ENCODE data around the gene KCNV2.

- TF ChIP-seq, protein P1, sequence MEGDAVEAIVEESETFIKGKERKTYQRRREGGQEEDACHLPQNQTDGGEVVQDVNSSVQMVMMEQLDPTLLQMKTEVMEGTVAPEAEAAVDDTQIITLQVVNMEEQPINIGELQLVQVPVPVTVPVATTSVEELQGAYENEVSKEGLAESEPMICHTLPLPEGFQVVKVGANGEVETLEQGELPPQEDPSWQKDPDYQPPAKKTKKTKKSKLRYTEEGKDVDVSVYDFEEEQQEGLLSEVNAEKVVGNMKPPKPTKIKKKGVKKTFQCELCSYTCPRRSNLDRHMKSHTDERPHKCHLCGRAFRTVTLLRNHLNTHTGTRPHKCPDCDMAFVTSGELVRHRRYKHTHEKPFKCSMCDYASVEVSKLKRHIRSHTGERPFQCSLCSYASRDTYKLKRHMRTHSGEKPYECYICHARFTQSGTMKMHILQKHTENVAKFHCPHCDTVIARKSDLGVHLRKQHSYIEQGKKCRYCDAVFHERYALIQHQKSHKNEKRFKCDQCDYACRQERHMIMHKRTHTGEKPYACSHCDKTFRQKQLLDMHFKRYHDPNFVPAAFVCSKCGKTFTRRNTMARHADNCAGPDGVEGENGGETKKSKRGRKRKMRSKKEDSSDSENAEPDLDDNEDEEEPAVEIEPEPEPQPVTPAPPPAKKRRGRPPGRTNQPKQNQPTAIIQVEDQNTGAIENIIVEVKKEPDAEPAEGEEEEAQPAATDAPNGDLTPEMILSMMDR (IDR thresholded peaks at IDR 0.05) = no peak
- no peak for TF ChIP-seq POLR2A (IDR thresholded peaks at IDR 0.05)
Observed at GRCh38 chr9:2722715-2723114, 5.4 kb downstream of the KCNV2 start.

Measured in esophagus squamous epithelium (tissue), 4 donors.